SU-DHL-6 (cell line): Measurements from ENCODE around the gene HCRTR1.

ENCODE experiments used
- H2AFZ ChIP-seq: fragments of 200-600 bp; sonication (generic); 2 replicates; pipeline ENCODE4 v1.6.1; 2014; ENCODE audit warnings: low read depth, mild to moderate bottlenecking, moderate library complexity, mixed read lengths, antibody characterized with exemption, low read length; ENCODE audit not compliant: severe bottlenecking
- H3F3A ChIP-seq: fragments of 200-600 bp; shearing (Covaris generic); 2 replicates; pipeline ENCODE4 v1.6.0; 2016; ENCODE audit warnings: antibody characterized with exemption, mild to moderate bottlenecking; ENCODE audit not compliant: insufficient read depth
- H3K27ac ChIP-seq: fragments of 200-600 bp; sonication (generic); 2 replicates; pipeline ENCODE4 v1.5.1; 2016; ENCODE audit warnings: low read depth, mild to moderate bottlenecking, low read length, moderate library complexity, mixed read lengths
- H3K27me3 ChIP-seq: fragments of 200-600 bp; sonication (generic), shearing (Covaris generic); 2 replicates; pipeline ENCODE4 v1.6.0; 2014; ENCODE audit warnings: mild to moderate bottlenecking, low read length
- H3K36me3 ChIP-seq: fragments of 200-600 bp; sonication (generic); 2 replicates; pipeline ENCODE4 v1.6.1; 2014; ENCODE audit warnings: mild to moderate bottlenecking, low read length, mixed read lengths
- H3K4me2 ChIP-seq: fragments of 300-600, 200-600 bp; shearing (Covaris generic), sonication (generic); 2 replicates; pipeline ENCODE4 v1.6.0; 2014; ENCODE audit warnings: low read length, low read depth, mild to moderate bottlenecking; ENCODE audit not compliant: poor library complexity, severe bottlenecking
- H3K4me3 ChIP-seq: fragments of 200-600 bp; sonication (generic); 2 replicates; pipeline ENCODE4 v1.5.1; 2014; ENCODE audit warnings: antibody characterized with exemption, low read length, mild to moderate bottlenecking, mixed read lengths; ENCODE audit not compliant: insufficient read depth, poor library complexity, severe bottlenecking
- H3K79me2 ChIP-seq: fragments of 200-600 bp; sonication (generic); 2 replicates; pipeline ENCODE4 v1.6.1; 2014; ENCODE audit warnings: mild to moderate bottlenecking, low read length, moderate library complexity; ENCODE audit not compliant: insufficient read depth
- H3K9ac ChIP-seq: fragments of 200-600 bp; sonication (generic); 2 replicates; pipeline ENCODE4 v1.7.0; 2014; ENCODE audit warnings: mild to moderate bottlenecking, low read length
- H3K9me2 ChIP-seq: fragments of 200-600 bp; sonication (generic); replicated peaks from 2 replicates; pipeline ENCODE4 v1.6.1; 2014; ENCODE audit warnings: low read length; ENCODE audit not compliant: insufficient read depth
- H3K9me3 ChIP-seq: fragments of 200-600 bp; sonication (generic); 2 replicates; pipeline ENCODE4 v1.6.1; 2014; ENCODE audit warnings: low read length, mixed read lengths; ENCODE audit not compliant: insufficient read depth
- H4K20me1 ChIP-seq: fragments of 200-600 bp; sonication (generic); 2 replicates; pipeline ENCODE4 v1.6.1; 2014; ENCODE audit warnings: low read depth, mild to moderate bottlenecking, antibody characterized with exemption, low read length, moderate library complexity, mixed read lengths
- CTCF ChIP-seq: fragments of 200-600 bp; sonication (generic); IDR thresholded peaks from one replicate; pipeline ENCODE4 v1.5.1; 2017; ENCODE audit warnings: antibody characterized with exemption, mild to moderate bottlenecking, low read length, moderate library complexity; ENCODE audit not compliant: insufficient read depth, poor library complexity, severe bottlenecking
- EZH2phosphoT487 ChIP-seq: fragments of 200-600 bp; sonication (generic), shearing (Covaris generic); conservative IDR thresholded peaks from 2 replicates; pipeline ENCODE4 v1.6.1; 2018; ENCODE audit warnings: mild to moderate bottlenecking, antibody characterized with exemption, low read length, moderate library complexity, mixed read lengths

Gene HCRTR1

DNA sequence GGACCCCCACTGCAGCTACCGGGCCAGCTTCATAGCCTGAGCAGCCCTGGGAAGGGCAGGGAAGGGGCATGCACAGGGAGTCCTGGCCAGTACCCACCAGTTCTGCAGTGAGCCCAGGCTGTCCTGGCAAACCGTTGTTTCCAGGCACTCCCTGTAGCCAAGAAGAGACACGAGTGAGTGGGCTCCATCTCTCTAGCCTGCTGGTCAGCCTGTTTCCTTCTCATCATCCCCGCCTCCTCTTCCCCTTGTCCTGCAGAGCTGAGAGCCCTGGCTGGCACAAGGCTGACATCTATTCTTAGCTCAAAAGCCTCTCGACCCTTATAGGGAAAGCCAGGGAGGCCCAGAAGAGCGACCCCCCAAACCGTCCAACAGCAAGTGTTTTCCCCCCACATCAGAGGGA is 57.7 kb downstream of the HCRTR1 start:
- no peak overlapping the region for H3K4me3 ChIP-seq
- TF ChIP-seq EZH2phosphoT487 (no peak), CTCF (no peak)
- no peaks in the 10 kb centered on the region for H3K9me2 ChIP-seq
- no peak overlapping the region for H2AFZ ChIP-seq
- no peaks in the 10 kb centered on the region for H3K27me3 ChIP-seq
- H3K36me3 ChIP-seq = no peaks in the 10 kb centered on the region
- no peaks in the 10 kb centered on the region for H4K20me1 ChIP-seq
- H3K9me3 ChIP-seq = no peaks in the 10 kb centered on the region
- no peaks in the 10 kb centered on the region for H3F3A ChIP-seq
- H3K27ac ChIP-seq = no peak overlapping the region
- no peak overlapping the region for H3K4me2 ChIP-seq
- no peaks in the 10 kb centered on the region for H3K79me2 ChIP-seq
- H3K9ac ChIP-seq = no peak overlapping the region

GRCh38 chr1:31675756-31676155 is 58.3 kb downstream of the HCRTR1 start:
- Histone ChIP-seq H3F3A (no peaks in the 10 kb centered on the region), H3K9me2 (no peaks in the 10 kb centered on the region), H4K20me1 (no peaks in the 10 kb centered on the region), H2AFZ (no peak overlapping the region), H3K9ac (no peak overlapping the region), H3K4me3 (no peak overlapping the region), H3K79me2 (no peaks in the 10 kb centered on the region), H3K36me3 (no peaks in the 10 kb centered on the region), H3K4me2 (no peak overlapping the region), H3K27ac (no peak overlapping the region), H3K9me3 (no peaks in the 10 kb centered on the region), H3K27me3 (no peaks in the 10 kb centered on the region)
- TF ChIP-seq CTCF (no peak), EZH2phosphoT487 (no peak)
